IPS-18a (cell line): Measurements from ENCODE around the gene PSMC3IP.
"Not testable (repeated sequence)": the region's sequence is repeated elsewhere in the genome, so short reads cannot be mapped to it uniquely, and the experiment has no call there.

Source experiments
- H3K27ac ChIP-seq: one replicate; pipeline ENCODE4 v1.5.1; 2013; ENCODE audit warnings: low read length
- H3K27me3 ChIP-seq: one replicate; pipeline ENCODE4 v1.6.1; 2013; ENCODE audit warnings: mild to moderate bottlenecking, low read length; ENCODE audit not compliant: control insufficient read depth, insufficient read depth
- H3K36me3 ChIP-seq: one replicate; pipeline ENCODE4 v1.6.1; 2013; ENCODE audit warnings: low read depth, low read length; ENCODE audit not compliant: control insufficient read depth
- H3K4me1 ChIP-seq: one replicate; pipeline ENCODE4 v1.6.1; 2013; ENCODE audit warnings: low read depth, low read length; ENCODE audit not compliant: control insufficient read depth
- H3K4me3 ChIP-seq: one replicate; pipeline ENCODE4 v1.5.1; 2013; ENCODE audit warnings: low read length
- H3K9ac ChIP-seq: one replicate; pipeline ENCODE4 v1.6.1; 2013; ENCODE audit warnings: mild to moderate bottlenecking, low read length, moderate library complexity
- H3K9me3 ChIP-seq: one replicate; pipeline ENCODE4 v1.6.1; 2013; ENCODE audit warnings: low read depth, low read length; ENCODE audit not compliant: control insufficient read depth

Gene PSMC3IP

DNA sequence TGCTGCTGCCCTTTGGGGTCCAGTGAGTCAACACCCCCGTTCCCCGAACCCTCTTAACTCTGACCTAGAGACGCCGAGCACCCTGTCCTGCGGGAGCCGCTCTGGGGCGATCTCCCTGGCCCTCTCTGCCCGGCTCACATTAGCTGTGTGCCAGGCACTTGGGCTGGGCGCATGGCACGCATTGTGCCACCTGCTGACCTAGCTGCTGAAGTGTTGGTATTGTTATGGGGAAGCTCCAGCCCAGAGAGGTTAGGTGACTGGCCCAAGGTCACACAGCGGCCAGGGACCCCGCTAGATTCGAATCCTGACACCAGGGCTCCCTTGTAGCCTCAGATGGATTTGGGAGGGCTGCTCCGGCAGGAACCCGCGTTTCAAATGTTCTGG, 23.7 kb downstream of the PSMC3IP start:
- H3K36me3 ChIP-seq, result no peaks in the 10 kb centered on the region
- H3K4me3 ChIP-seq, result peak overlapping the region; percentile 90
- H3K4me1 ChIP-seq, result no peaks in the 10 kb centered on the region
- peaks cover 6% of the 10 kb centered on the region for H3K27me3 ChIP-seq
- peak overlapping the region; percentile 76 for H3K9ac ChIP-seq
- H3K27ac ChIP-seq, result no peak overlapping the region
- H3K9me3 ChIP-seq, result no peaks in the 10 kb centered on the region

DNA sequence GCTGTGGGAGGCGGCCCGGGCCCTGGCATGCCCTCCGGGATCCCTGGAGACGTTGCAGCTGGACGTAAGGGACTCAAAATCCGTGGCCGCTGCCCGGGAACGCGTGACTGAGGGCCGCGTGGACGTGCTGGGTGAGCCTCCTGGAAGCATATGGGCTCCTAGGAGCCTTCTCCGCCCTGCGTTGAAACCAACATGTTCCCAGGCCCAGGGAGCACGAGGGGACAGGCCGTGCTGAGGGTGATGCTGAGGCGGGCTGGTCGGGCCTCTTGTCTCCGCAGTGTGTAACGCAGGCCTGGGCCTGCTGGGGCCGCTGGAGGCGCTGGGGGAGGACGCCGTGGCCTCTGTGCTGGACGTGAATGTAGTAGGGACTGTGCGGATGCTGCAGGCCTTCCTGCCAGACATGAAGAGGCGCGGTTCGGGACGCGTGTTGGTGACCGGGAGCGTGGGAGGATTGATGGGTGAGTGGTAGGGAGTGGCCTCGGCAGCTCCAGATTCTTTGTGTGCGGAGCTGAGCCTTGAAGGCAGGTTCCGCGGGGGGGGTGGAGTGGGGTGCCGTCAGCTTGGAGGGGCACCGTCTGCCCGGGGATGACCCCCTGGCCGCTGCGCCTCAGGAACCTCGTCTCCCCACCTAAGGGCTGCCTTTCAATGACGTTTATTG, 24.2 kb downstream of the PSMC3IP start:
- no peaks in the 10 kb centered on the region for H3K4me1 ChIP-seq
- H3K36me3 ChIP-seq, result no peaks in the 10 kb centered on the region
- peak overlapping the region; percentile 90 for H3K4me3 ChIP-seq
- H3K27me3 ChIP-seq, result peaks cover 8% of the 10 kb centered on the region
- no peak overlapping the region for H3K27ac ChIP-seq
- H3K9me3 ChIP-seq, result no peaks in the 10 kb centered on the region
- no peak overlapping the region for H3K9ac ChIP-seq

DNA sequence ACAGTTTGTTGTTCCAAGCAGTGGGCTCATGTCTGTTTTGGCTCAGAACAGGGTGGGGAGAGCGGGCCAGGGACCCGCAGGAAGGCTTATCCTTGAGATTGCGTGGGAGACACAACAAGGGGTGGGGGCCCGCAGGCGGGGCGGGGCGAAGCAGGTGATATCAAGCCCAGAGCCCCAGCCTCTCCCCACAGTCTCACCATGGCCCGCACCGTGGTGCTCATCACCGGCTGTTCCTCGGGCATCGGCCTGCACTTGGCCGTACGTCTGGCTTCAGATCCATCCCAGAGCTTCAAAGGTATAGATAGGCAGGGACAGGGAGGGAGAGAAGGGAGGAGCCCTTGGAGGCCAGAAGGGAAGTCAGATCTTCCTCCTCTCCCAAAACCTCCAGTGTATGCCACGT, 24.8 kb downstream of the PSMC3IP start, which contains the start of gene HSD17B1:
HSD17B1 (plus strand) TSS at position 188 of the 400 bp plus-strand sequence; CDS start at position 199, 11 bp downstream.
- not testable (repeated sequence) for H3K9ac ChIP-seq, H3K27ac ChIP-seq, H3K36me3 ChIP-seq, H3K4me1 ChIP-seq, H3K9me3 ChIP-seq, H3K27me3 ChIP-seq
- H3K4me3 ChIP-seq, result peak within 1 kb of the TSS; percentile 90

DNA sequence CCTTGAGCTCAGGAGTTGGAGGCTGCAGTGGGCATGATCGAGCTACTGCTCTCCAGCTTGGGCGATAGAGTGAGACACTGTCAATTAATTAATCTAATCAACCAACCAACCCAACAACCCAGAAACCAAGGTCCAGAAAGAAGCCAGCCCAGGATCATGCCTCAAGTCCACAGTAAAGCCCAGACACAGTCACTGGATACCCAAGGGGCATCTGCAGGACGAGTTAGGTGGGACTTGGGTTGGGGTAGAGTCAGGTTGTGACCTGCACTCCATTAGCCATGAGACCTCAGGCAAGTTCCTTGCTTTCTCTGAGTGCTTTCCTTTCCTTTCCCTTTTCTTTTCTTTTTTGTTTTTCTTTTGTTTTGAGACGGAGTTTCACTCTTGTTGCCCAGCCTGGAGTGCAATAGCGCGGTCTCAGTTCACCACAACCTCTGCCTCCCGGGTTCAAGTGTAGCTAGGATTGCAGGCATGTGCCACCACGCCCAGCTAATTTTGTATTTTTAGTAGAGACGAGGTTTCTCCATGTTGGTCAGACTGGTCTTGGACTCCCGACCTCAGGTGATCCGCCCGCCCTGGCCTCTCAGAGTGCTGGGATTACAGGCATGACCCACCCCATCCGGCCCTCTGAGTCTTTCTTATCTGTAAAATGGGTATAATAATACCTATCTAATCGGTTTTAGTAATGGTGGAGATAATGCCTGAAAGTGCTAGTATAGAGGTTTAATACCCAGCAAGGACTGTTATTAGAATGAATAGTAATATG, 28.4 kb downstream of the PSMC3IP start:
- Histone ChIP-seq H3K9me3 (no peaks in the 10 kb centered on the region), H3K27ac (no peak overlapping the region), H3K4me1 (no peaks in the 10 kb centered on the region), H3K36me3 (no peaks in the 10 kb centered on the region), H3K4me3 (peak overlapping the region; percentile 57), H3K9ac (peak overlapping the region; percentile 38), H3K27me3 (peaks cover 8% of the 10 kb centered on the region)

DNA sequence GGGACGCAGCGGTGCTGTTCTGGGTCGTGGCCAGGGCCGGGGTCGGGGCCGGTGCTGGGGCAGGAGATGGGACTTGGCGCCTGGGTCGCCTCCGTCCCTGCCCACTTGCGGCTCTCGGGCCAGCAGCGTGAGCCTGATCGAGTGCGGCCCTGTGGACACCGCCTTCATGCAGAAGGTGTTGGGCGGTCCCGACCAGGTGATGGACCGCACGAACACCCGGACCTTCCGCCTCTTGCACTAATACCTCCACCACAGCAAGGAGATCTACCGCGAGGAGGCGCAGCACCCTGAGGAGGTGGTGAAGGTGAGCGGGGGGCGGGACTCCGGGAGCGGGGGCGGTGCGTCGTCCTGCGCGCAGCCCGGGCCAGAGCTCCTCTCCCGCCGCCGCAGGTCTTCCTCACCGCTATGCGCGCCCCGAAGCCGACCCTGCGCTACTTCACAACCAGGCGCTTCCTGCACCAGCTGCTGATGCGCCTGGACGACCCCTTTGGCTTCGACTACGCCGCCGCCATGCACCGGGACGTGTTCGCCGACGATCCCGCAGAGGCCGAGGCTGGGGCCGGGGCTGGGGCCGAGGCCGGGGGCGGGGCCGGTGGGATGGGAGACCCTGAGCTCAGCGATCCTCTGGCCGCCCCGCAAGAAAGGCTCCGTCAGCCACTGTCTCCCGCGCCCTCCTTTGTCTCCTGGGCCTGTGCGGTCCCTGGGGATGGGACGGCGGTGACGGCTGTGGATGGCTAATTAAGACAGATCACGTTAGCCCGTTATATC, 29.3 kb downstream of the PSMC3IP start:
- peaks cover 8% of the 10 kb centered on the region for H3K27me3 ChIP-seq
- peak overlapping the region; percentile 38 for H3K9ac ChIP-seq
- H3K4me3 ChIP-seq, result peak overlapping the region; percentile 57
- H3K9me3 ChIP-seq, result no peaks in the 10 kb centered on the region
- H3K4me1 ChIP-seq, result no peaks in the 10 kb centered on the region
- no peaks in the 10 kb centered on the region for H3K36me3 ChIP-seq
- H3K27ac ChIP-seq, result no peak overlapping the region

DNA sequence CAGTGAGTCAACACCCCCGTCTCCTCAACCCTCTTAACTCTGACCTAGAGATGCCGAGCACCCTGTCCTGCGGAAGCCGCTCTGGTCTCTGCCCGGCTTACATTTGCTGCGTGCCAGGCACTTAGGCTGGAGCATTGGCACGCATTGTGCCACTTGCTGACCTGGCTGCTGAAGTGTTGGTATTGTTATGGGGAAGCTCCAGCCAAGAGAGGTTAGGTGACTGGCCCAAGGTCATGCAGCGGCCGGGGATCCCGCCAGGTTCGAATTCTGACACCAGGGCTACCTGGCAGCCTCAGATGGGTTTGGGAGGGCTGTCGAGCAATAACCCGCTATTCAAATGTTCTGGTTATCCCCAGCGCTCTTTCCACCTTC, 29.8 kb downstream of the PSMC3IP start:
- no peaks in the 10 kb centered on the region for H3K4me1 ChIP-seq
- H3K27me3 ChIP-seq, result peaks cover 8% of the 10 kb centered on the region
- peak overlapping the region; percentile 57 for H3K4me3 ChIP-seq
- H3K27ac ChIP-seq, result no peak overlapping the region
- H3K36me3 ChIP-seq, result no peaks in the 10 kb centered on the region
- H3K9ac ChIP-seq, result no peak overlapping the region
- no peaks in the 10 kb centered on the region for H3K9me3 ChIP-seq

DNA sequence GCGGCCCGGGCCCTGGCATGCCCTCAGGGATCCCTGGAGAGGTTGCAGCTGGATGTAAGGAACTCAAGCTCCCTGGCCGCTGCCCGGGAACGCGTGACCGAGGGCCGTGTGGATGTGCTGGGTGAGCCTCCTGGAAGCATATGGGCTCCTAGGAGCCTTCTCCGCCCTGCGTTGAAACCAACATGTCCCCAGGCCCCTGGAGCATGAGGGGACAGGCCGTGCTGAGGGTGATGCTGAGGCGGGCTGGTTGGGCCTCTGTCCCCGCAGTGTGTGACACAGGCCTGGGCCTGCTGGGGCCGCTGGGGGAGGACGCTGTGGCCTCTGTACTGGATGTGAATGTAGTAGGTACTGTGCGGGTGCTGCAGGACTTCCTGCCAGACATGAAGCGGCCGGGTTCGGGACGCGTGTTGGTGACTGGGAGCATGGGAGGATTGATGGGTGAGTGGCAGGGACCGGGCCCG, 30.5 kb downstream of the PSMC3IP start:
- Histone ChIP-seq H3K36me3 (no peaks in the 10 kb centered on the region), H3K27ac (no peak overlapping the region), H3K4me1 (no peaks in the 10 kb centered on the region), H3K9ac (no peak overlapping the region), H3K9me3 (no peaks in the 10 kb centered on the region), H3K4me3 (no peak overlapping the region), H3K27me3 (peaks cover 8% of the 10 kb centered on the region)

DNA sequence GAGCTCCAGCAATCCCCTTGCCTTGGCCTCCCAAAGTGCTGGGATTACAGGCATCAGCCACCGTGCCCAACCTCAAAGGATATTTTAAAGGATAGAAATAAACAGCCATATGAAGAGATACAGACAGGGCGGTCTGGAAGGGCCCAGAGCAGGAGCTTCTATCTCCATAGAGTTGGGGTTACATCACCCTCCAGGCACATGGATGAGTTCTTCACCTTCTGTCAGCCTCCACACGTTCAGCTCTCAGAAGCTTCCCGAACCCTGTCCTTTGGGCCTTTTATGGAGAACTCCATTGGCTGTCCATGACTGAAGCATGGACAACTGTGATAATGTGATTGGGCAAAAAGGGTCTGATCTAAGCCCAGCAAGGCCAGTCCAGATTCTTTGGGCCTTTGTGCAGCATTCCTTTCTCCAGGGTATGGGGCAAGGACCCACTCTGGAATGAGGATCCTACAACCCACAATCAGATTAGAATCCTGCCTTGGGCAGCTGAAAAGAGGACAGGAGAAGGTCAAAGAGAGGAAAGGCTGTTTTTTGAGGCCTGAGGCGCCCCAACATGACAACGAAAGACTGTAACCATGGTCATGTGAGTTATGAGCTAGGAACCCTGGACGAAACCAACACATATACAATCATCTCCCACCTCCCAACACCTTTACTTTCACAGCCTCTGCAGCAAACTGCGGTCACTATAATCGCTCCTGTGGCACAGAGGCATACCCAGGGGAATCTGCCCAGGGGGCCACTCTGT, 31.6 kb downstream of the PSMC3IP start:
- not testable (repeated sequence) for H3K27me3 ChIP-seq, H3K9me3 ChIP-seq, H3K36me3 ChIP-seq, H3K4me1 ChIP-seq, H3K4me3 ChIP-seq, H3K27ac ChIP-seq, H3K9ac ChIP-seq

DNA sequence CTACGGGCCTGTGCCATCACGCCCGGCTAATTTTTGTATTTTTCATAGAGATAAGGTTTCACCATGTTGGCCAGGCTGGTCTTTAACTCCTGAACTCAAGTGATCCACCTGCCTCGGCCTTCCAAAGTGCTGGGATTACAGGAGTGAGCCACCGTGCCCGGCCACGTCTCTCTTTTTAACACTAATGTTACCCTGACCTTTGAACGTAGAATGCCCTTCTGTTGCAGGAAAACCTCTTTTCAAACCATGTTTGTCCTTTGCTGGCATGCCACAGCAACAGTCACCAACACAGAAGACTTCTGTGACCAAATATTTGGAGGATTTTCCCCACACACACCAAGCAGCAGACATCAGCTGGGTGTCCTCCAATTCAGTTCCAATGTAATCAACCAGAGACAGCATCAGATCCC, 32.6 kb downstream of the PSMC3IP start:
- H3K4me3 ChIP-seq, result no peak overlapping the region
- H3K9me3 ChIP-seq, result no peaks in the 10 kb centered on the region
- no peaks in the 10 kb centered on the region for H3K36me3 ChIP-seq
- H3K4me1 ChIP-seq, result no peaks in the 10 kb centered on the region
- peaks cover 8% of the 10 kb centered on the region for H3K27me3 ChIP-seq
- H3K27ac ChIP-seq, result no peak overlapping the region
- no peak overlapping the region for H3K9ac ChIP-seq

DNA sequence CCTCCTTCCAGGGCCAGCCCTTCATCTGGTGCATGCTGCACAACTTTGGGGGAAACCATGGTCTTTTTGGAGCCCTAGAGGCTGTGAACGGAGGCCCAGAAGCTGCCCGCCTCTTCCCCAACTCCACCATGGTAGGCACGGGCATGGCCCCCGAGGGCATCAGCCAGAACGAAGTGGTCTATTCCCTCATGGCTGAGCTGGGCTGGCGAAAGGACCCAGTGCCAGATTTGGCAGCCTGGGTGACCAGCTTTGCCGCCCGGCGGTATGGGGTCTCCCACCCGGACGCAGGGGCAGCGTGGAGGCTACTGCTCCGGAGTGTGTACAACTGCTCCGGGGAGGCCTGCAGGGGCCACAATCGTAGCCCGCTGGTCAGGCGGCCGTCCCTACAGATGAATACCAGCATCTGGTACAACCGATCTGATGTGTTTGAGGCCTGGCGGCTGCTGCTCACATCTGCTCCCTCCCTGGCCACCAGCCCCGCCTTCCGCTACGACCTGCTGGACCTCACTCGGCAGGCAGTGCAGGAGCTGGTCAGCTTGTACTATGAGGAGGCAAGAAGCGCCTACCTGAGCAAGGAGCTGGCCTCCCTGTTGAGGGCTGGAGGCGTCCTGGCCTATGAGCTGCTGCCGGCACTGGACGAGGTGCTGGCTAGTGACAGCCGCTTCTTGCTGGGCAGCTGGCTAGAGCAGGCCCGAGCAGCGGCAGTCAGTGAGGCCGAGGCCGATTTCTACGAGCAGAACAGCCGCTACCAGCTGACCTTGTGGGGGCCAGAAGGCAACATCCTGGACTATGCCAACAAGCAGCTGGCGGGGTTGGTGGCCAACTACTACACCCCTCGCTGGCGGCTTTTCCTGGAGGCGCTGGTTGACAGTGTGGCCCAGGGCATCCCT, 34.1 kb downstream of the PSMC3IP start:
- Histone ChIP-seq H3K27ac (no peak overlapping the region), H3K9me3 (no peaks in the 10 kb centered on the region), H3K4me1 (no peaks in the 10 kb centered on the region), H3K9ac (no peak overlapping the region), H3K36me3 (peaks cover 6% of the 10 kb centered on the region), H3K27me3 (no peaks in the 10 kb centered on the region), H3K4me3 (no peak overlapping the region)
